NT2/D1 (cell line): Measurements from ENCODE around the gene HNRNPH2.

Experiments
- DNase-seq: peaks from one replicate; pipeline ENCODE4 v3.0.0-alpha.2; 2011; ENCODE audit warnings: low read depth, low spot score
- H3K27me3 ChIP-seq: 2 replicates; pipeline ENCODE4 v1.6.0; 2011; ENCODE audit warnings: mild to moderate bottlenecking; ENCODE audit not compliant: insufficient read length, insufficient read depth
- H3K36me3 ChIP-seq: 2 replicates; pipeline ENCODE4 v1.6.1; 2011; ENCODE audit warnings: mild to moderate bottlenecking, low read length, mixed read lengths; ENCODE audit not compliant: insufficient read depth, insufficient read length
- H3K4me1 ChIP-seq: 2 replicates; pipeline ENCODE4 v1.5.1; 2011; ENCODE audit not compliant: insufficient read depth, insufficient read length
- H3K4me3 ChIP-seq: 2 replicates; pipeline ENCODE4 v1.5.1; 2011; ENCODE audit warnings: low read depth; ENCODE audit not compliant: insufficient read length
- H3K9ac ChIP-seq: 2 replicates; pipeline ENCODE4 v1.6.0; 2011; ENCODE audit warnings: low read depth; ENCODE audit not compliant: insufficient read length
- H3K9me3 ChIP-seq: 2 replicates; pipeline ENCODE4 v1.5.1; 2011; ENCODE audit warnings: mild to moderate bottlenecking, low read length; ENCODE audit not compliant: insufficient read depth
- SUZ12 ChIP-seq: IDR thresholded peaks from 2 replicates; pipeline ENCODE4 v1.6.1; 2011; ENCODE audit not compliant: insufficient read length, insufficient read depth; ENCODE audit errors: extremely low read depth
- YY1 ChIP-seq: IDR thresholded peaks from 2 replicates; pipeline ENCODE4 v1.6.1; 2011; ENCODE audit not compliant: insufficient read length, insufficient read depth
- ZNF274 ChIP-seq: IDR thresholded peaks from 2 replicates; pipeline ENCODE4 v1.6.1; 2011; ENCODE audit warnings: mild to moderate bottlenecking, low read depth, low read length

The HNRNPH2 gene

GRCh38 chrX:101369687-101370086 lies 38.3 kb upstream of the HNRNPH2 start:
- Histone ChIP-seq H3K36me3 (no peaks in the 10 kb centered on the region), H3K4me1 (no peaks in the 10 kb centered on the region), H3K27me3 (no peaks in the 10 kb centered on the region), H3K4me3 (no peak overlapping the region), H3K9me3 (no peaks in the 10 kb centered on the region), H3K9ac (no peak overlapping the region)
- no peak for DNase-seq
- TF ChIP-seq SUZ12 (no peak), ZNF274 (no peak), YY1 (no peak)

GRCh38 chrX:101370888-101371504 lies 37.0 kb upstream of the HNRNPH2 start:
- no peak overlapping the region for H3K4me3 ChIP-seq
- H3K36me3 ChIP-seq, result no peaks in the 10 kb centered on the region
- no peak overlapping the region for H3K9ac ChIP-seq
- H3K4me1 ChIP-seq, result no peaks in the 10 kb centered on the region
- no peaks in the 10 kb centered on the region for H3K27me3 ChIP-seq
- TF ChIP-seq YY1 (no peak), SUZ12 (no peak), ZNF274 (no peak)
- DNase-seq, result no peak
- H3K9me3 ChIP-seq, result no peaks in the 10 kb centered on the region

GRCh38 chrX:101377547-101377946 lies 30.5 kb upstream of the HNRNPH2 start:
- H3K4me3 ChIP-seq, result no peak overlapping the region
- no peaks in the 10 kb centered on the region for H3K27me3 ChIP-seq
- TF ChIP-seq ZNF274, result no peak
- H3K36me3 ChIP-seq, result no peaks in the 10 kb centered on the region
- DNase-seq, result no peak
- H3K9ac ChIP-seq, result no peak overlapping the region
- no peaks in the 10 kb centered on the region for H3K4me1 ChIP-seq
- no peaks in the 10 kb centered on the region for H3K9me3 ChIP-seq

- Histone ChIP-seq H3K4me1 (peaks cover 3% of the 10 kb centered on the region), H3K9me3 (no peaks in the 10 kb centered on the region), H3K36me3 (no peaks in the 10 kb centered on the region), H3K9ac (no peak overlapping the region), H3K4me3 (no peak overlapping the region), H3K27me3 (no peaks in the 10 kb centered on the region)
- no peak for DNase-seq
- no peak for TF ChIP-seq SUZ12
- TF ChIP-seq ZNF274, result no peak
- no peak for TF ChIP-seq YY1
Observed at GRCh38 chrX:101383679-101384205, 24.3 kb upstream of the HNRNPH2 start.

GRCh38 chrX:101385026-101385684 lies 22.9 kb upstream of the HNRNPH2 start:
- TF ChIP-seq ZNF274 (no peak), YY1 (no peak), SUZ12 (no peak)
- Histone ChIP-seq H3K4me3 (no peak overlapping the region), H3K27me3 (no peaks in the 10 kb centered on the region), H3K36me3 (no peaks in the 10 kb centered on the region), H3K4me1 (peaks cover 3% of the 10 kb centered on the region), H3K9ac (no peak overlapping the region), H3K9me3 (no peaks in the 10 kb centered on the region)
- DNase-seq, result no peak

- no peaks in the 10 kb centered on the region for H3K36me3 ChIP-seq
- no peaks in the 10 kb centered on the region for H3K9me3 ChIP-seq
- peaks cover 3% of the 10 kb centered on the region for H3K4me1 ChIP-seq
- no peak for DNase-seq
- no peak within 1 kb of the TSS for H3K4me3 ChIP-seq
- no peak for TF ChIP-seq YY1
- TF ChIP-seq ZNF274, result no peak
- no peak for TF ChIP-seq SUZ12
- no peak within 1 kb of the TSS for H3K9ac ChIP-seq
- H3K27me3 ChIP-seq, result no peaks in the 10 kb centered on the region
Observed at GRCh38 chrX:101385795-101386541, 22.1 kb upstream of the HNRNPH2 start, which contains the start of gene BTK. BTK (minus strand) TSS chrX:101386191; CDS start chrX:101375284, 10,907 bp downstream.

GRCh38 chrX:101386542-101386885 lies 21.5 kb upstream of the HNRNPH2 start:
- no peak for DNase-seq
- no peaks in the 10 kb centered on the region for H3K9me3 ChIP-seq
- H3K4me3 ChIP-seq, result no peak overlapping the region
- peaks cover 5% of the 10 kb centered on the region for H3K36me3 ChIP-seq
- no peaks in the 10 kb centered on the region for H3K27me3 ChIP-seq
- no peak for TF ChIP-seq SUZ12
- no peak for TF ChIP-seq YY1
- TF ChIP-seq ZNF274, result no peak
- H3K9ac ChIP-seq, result no peak overlapping the region
- H3K4me1 ChIP-seq, result peaks cover 3% of the 10 kb centered on the region
